ENCODE data around the gene DNAAF8.

Gene DNAAF8

GRCh38 chr16:4695473-4696171 lies 38.7 kb upstream of the DNAAF8 start:
- no peak for DNase-seq

- DNase-seq, result no peak
Measured at GRCh38 chr16:4696172-4696904, 38.0 kb upstream of the DNAAF8 start.

- DNase-seq, result no peak
Measured at GRCh38 chr16:4696905-4697847, 37.2 kb upstream of the DNAAF8 start.

GRCh38 chr16:4697848-4698291 lies 36.5 kb upstream of the DNAAF8 start:
- DNase-seq, result no peak

GRCh38 chr16:4698321-4699045 lies 35.9 kb upstream of the DNAAF8 start:
- no peak for DNase-seq

GRCh38 chr16:4699046-4699556 lies 35.2 kb upstream of the DNAAF8 start:
- no peak for DNase-seq

- no peak for DNase-seq
Measured at GRCh38 chr16:4700380-4700996, 33.8 kb upstream of the DNAAF8 start.

- DNase-seq, result no peak
Measured at GRCh38 chr16:4700997-4701743, 33.2 kb upstream of the DNAAF8 start.

- no peak for DNase-seq
Measured at GRCh38 chr16:4701791-4702465, 32.4 kb upstream of the DNAAF8 start.

GRCh38 chr16:4702466-4702808 lies 31.9 kb upstream of the DNAAF8 start:
- DNase-seq, result no peak

- no peak for DNase-seq
Measured at GRCh38 chr16:4703906-4704305, 30.4 kb upstream of the DNAAF8 start.

GRCh38 chr16:4704491-4704890 lies 29.8 kb upstream of the DNAAF8 start:
- no peak for DNase-seq

GRCh38 chr16:4704913-4705312 lies 29.4 kb upstream of the DNAAF8 start:
- DNase-seq, result no peak

GRCh38 chr16:4706871-4707270 lies 27.5 kb upstream of the DNAAF8 start:
- DNase-seq, result no peak

- no peak for DNase-seq
Measured at GRCh38 chr16:4709481-4709880, 24.9 kb upstream of the DNAAF8 start.

GRCh38 chr16:4713663-4714501 lies 20.5 kb upstream of the DNAAF8 start:
- DNase-seq, result no peak

GRCh38 chr16:4714996-4715395 lies 19.3 kb upstream of the DNAAF8 start:
- DNase-seq, result no peak

- DNase-seq, result no peak
Measured at GRCh38 chr16:4718466-4718865, 15.9 kb upstream of the DNAAF8 start.

GRCh38 chr16:4723071-4723767 lies 11.1 kb upstream of the DNAAF8 start:
- DNase-seq, result no peak

Measured in NCI-H82 (cell line).